CD4-positive, alpha-beta T cell treated with Interleukin-2 at 100 ng/mL for 4 hours (primary cell): Measurements from ENCODE around the gene NPTXR.

ENCODE experiments used
- DNase-seq: peaks from one replicate; pipeline ENCODE4 v3.0.0-alpha.2; 2020; ENCODE audit warnings: low spot score

NPTXR gene

GRCh38 chr22:38843657-38844314 lies at the start of gene NPTXR:
TSS of gene NPTXR (minus strand) at chr22:38844028.
- DNase-seq: peak; percentile 32

GRCh38 chr22:38891256-38891655 lies 47.4 kb upstream of the NPTXR start:
- no peak for DNase-seq

- DNase-seq: no peak
These were observed 46.5 kb upstream of the NPTXR start for GRCh38 chr22:38890377-38890776.

- no peak for DNase-seq
These were observed 42.5 kb upstream of the NPTXR start for GRCh38 chr22:38886333-38886732.

- no peak for DNase-seq
These were observed 39.3 kb upstream of the NPTXR start for GRCh38 chr22:38882972-38883622.

- DNase-seq: no peak
These were observed 38.4 kb upstream of the NPTXR start for GRCh38 chr22:38881997-38882879.

GRCh38 chr22:38881464-38881871 lies 37.6 kb upstream of the NPTXR start:
- no peak for DNase-seq

- DNase-seq: no peak
These were observed 36.1 kb upstream of the NPTXR start for GRCh38 chr22:38879961-38880360.

GRCh38 chr22:38879108-38879729 lies 35.4 kb upstream of the NPTXR start:
- DNase-seq: no peak

- no peak for DNase-seq
These were observed 34.2 kb upstream of the NPTXR start for GRCh38 chr22:38878001-38878400.

GRCh38 chr22:38874529-38875222 lies 30.8 kb upstream of the NPTXR start:
- DNase-seq: no peak

- DNase-seq: peak; percentile 91
These were observed 29.9 kb upstream of the NPTXR start for GRCh38 chr22:38873469-38874411.

- DNase-seq: no peak
These were observed 29.0 kb upstream of the NPTXR start for GRCh38 chr22:38872831-38873248.

GRCh38 chr22:38872172-38872830 lies 28.5 kb upstream of the NPTXR start, which contains the start of gene CBX6:
TSS of gene CBX6 (minus strand) at chr22:38872216. CDS start at chr22:38872190, 26 bp downstream.
- DNase-seq: peak; percentile 95

- no peak for DNase-seq
These were observed 27.7 kb upstream of the NPTXR start for GRCh38 chr22:38871360-38872171.

- DNase-seq: no peak
These were observed 27.0 kb upstream of the NPTXR start for GRCh38 chr22:38870791-38871359.

GRCh38 chr22:38870312-38870741 lies 26.5 kb upstream of the NPTXR start:
- peak; percentile 87 for DNase-seq

GRCh38 chr22:38869663-38870062 lies 25.8 kb upstream of the NPTXR start:
- no peak for DNase-seq
